Activated T-cell treated with anti-CD3 and anti-CD28 coated beads, Interleukin-2, amount 50 U/mL, for 24 hours (primary cell): ENCODE data around the gene EXD3.
A peak's percentile ranks its signal among the peaks of the same experiment; 100 is the strongest.

Source experiments
- DNase-seq: peaks from one replicate; pipeline ENCODE4 v3.0.0-alpha.2; 2020
- H3K27ac Mint-ChIP-seq: 2 replicates; pipeline ENCODE4 v1.8.0; 2020; ENCODE audit warnings: mild to moderate bottlenecking, mixed read lengths
- H3K27me3 Mint-ChIP-seq: 2 replicates; pipeline ENCODE4 v1.8.0; 2020; ENCODE audit warnings: mixed read lengths
- H3K36me3 Mint-ChIP-seq: 2 replicates; pipeline ENCODE4 v1.8.0; 2020; ENCODE audit warnings: low read depth, mixed read lengths
- H3K4me1 Mint-ChIP-seq: 2 replicates; pipeline ENCODE4 v1.8.0; 2020; ENCODE audit warnings: low read depth, mixed read lengths
- H3K4me3 Mint-ChIP-seq: 2 replicates; pipeline ENCODE4 v1.8.0; 2020; ENCODE audit warnings: mild to moderate bottlenecking, moderate library complexity, mixed read lengths
- H3K9me3 Mint-ChIP-seq: 2 replicates; pipeline ENCODE4 v1.8.0; 2020; ENCODE audit warnings: mixed read lengths

Gene EXD3

GRCh38 chr9:137312852-137313325 is 110.1 kb downstream of the EXD3 start:
- peaks cover 1% of the 10 kb centered on the region for H3K4me1 Mint-ChIP-seq
- H3K27ac Mint-ChIP-seq, result no peak overlapping the region

GRCh38 chr9:137311986-137312851 is 110.7 kb downstream of the EXD3 start:
- Mint-ChIP-seq H3K4me3 (no peak overlapping the region), H3K27me3 (peaks cover 3% of the 10 kb centered on the region), H3K36me3 (no peaks in the 10 kb centered on the region), H3K4me1 (peaks cover 6% of the 10 kb centered on the region), H3K27ac (no peak overlapping the region), H3K9me3 (no peaks in the 10 kb centered on the region)
- DNase-seq, result no peak

More at GRCh38 chr9:137312852-137313325, 110.1 kb downstream of the EXD3 start:
- Mint-ChIP-seq H3K27me3 (peaks cover 3% of the 10 kb centered on the region), H3K9me3 (no peaks in the 10 kb centered on the region), H3K4me3 (no peak overlapping the region), H3K36me3 (no peaks in the 10 kb centered on the region)
- no peak for DNase-seq

GRCh38 chr9:137311171-137311985 is 111.6 kb downstream of the EXD3 start:
- no peak overlapping the region for H3K4me3 Mint-ChIP-seq
- DNase-seq, result no peak
- no peaks in the 10 kb centered on the region for H3K9me3 Mint-ChIP-seq
- H3K27ac Mint-ChIP-seq, result no peak overlapping the region
- no peaks in the 10 kb centered on the region for H3K27me3 Mint-ChIP-seq
- H3K4me1 Mint-ChIP-seq, result peaks cover 9% of the 10 kb centered on the region
- no peaks in the 10 kb centered on the region for H3K36me3 Mint-ChIP-seq

- no peaks in the 10 kb centered on the region for H3K9me3 Mint-ChIP-seq
- no peak overlapping the region for H3K27ac Mint-ChIP-seq
- DNase-seq, result no peak
- H3K4me1 Mint-ChIP-seq, result peaks cover 13% of the 10 kb centered on the region
- no peak overlapping the region for H3K4me3 Mint-ChIP-seq
- H3K27me3 Mint-ChIP-seq, result no peaks in the 10 kb centered on the region
- no peaks in the 10 kb centered on the region for H3K36me3 Mint-ChIP-seq
Observed at GRCh38 chr9:137310189-137311052, 112.5 kb downstream of the EXD3 start.

GRCh38 chr9:137309368-137310188 is 113.4 kb downstream of the EXD3 start:
- Mint-ChIP-seq H3K36me3 (no peaks in the 10 kb centered on the region), H3K4me1 (peaks cover 15% of the 10 kb centered on the region), H3K9me3 (no peaks in the 10 kb centered on the region), H3K27ac (no peak overlapping the region), H3K4me3 (no peak overlapping the region), H3K27me3 (no peaks in the 10 kb centered on the region)
- no peak for DNase-seq

- Mint-ChIP-seq H3K36me3 (no peaks in the 10 kb centered on the region), H3K27me3 (no peaks in the 10 kb centered on the region), H3K27ac (no peak overlapping the region), H3K9me3 (no peaks in the 10 kb centered on the region), H3K4me1 (peaks cover 17% of the 10 kb centered on the region), H3K4me3 (no peak overlapping the region)
- no peak for DNase-seq
Observed at GRCh38 chr9:137308057-137308619, 114.8 kb downstream of the EXD3 start.

- H3K4me1 Mint-ChIP-seq, result peaks cover 17% of the 10 kb centered on the region
- no peaks in the 10 kb centered on the region for H3K9me3 Mint-ChIP-seq
- H3K36me3 Mint-ChIP-seq, result no peaks in the 10 kb centered on the region
- DNase-seq, result no peak
- H3K27me3 Mint-ChIP-seq, result no peaks in the 10 kb centered on the region
- H3K27ac Mint-ChIP-seq, result no peak overlapping the region
- no peak overlapping the region for H3K4me3 Mint-ChIP-seq
Observed at GRCh38 chr9:137307255-137308056, 115.5 kb downstream of the EXD3 start.

- Mint-ChIP-seq H3K4me3 (no peak overlapping the region), H3K36me3 (no peaks in the 10 kb centered on the region), H3K27me3 (no peaks in the 10 kb centered on the region), H3K4me1 (peaks cover 17% of the 10 kb centered on the region), H3K27ac (no peak overlapping the region), H3K9me3 (no peaks in the 10 kb centered on the region)
- DNase-seq, result no peak
Observed at GRCh38 chr9:137306850-137307254, 116.1 kb downstream of the EXD3 start.

GRCh38 chr9:137306066-137306849 is 116.7 kb downstream of the EXD3 start:
- Mint-ChIP-seq H3K27me3 (no peaks in the 10 kb centered on the region), H3K36me3 (no peaks in the 10 kb centered on the region), H3K9me3 (no peaks in the 10 kb centered on the region), H3K4me1 (peaks cover 17% of the 10 kb centered on the region), H3K27ac (no peak overlapping the region), H3K4me3 (no peak overlapping the region)
- no peak for DNase-seq

GRCh38 chr9:137305798-137306065 is 117.2 kb downstream of the EXD3 start:
- DNase-seq, result no peak
- Mint-ChIP-seq H3K4me1 (peaks cover 17% of the 10 kb centered on the region), H3K27ac (peak overlapping the region; percentile 67), H3K9me3 (no peaks in the 10 kb centered on the region), H3K27me3 (peaks cover 2% of the 10 kb centered on the region), H3K36me3 (no peaks in the 10 kb centered on the region), H3K4me3 (no peak overlapping the region)

- H3K9me3 Mint-ChIP-seq, result no peaks in the 10 kb centered on the region
- H3K36me3 Mint-ChIP-seq, result no peaks in the 10 kb centered on the region
- peak overlapping the region; percentile 67 for H3K27ac Mint-ChIP-seq
- peaks cover 4% of the 10 kb centered on the region for H3K27me3 Mint-ChIP-seq
- H3K4me1 Mint-ChIP-seq, result peaks cover 19% of the 10 kb centered on the region
- peak; percentile 78 for DNase-seq
- no peak overlapping the region for H3K4me3 Mint-ChIP-seq
Observed at GRCh38 chr9:137305060-137305797, 117.7 kb downstream of the EXD3 start.
